HG02840 (cell line): ENCODE data around the gene RPS8.
"Not testable (repeated sequence)": the region's sequence is repeated elsewhere in the genome, so short reads cannot be mapped to it uniquely, and the experiment has no call there.

ENCODE experiments used
- ATAC-seq: cut with Tn5 transposase; IDR thresholded peaks from one replicate; pipeline ENCODE4 v1.9.1; 2021; ENCODE audit warnings: mild to moderate bottlenecking, moderate library complexity, moderate number of reproducible peaks; ENCODE audit not compliant: unreplicated experiment, low FRiP score

The RPS8 gene

GRCh38 chr1:44817771-44818495 is 42.6 kb downstream of the RPS8 start:
- ATAC-seq = no peak

- ATAC-seq = no peak
Measured at GRCh38 chr1:44819196-44819607, 43.9 kb downstream of the RPS8 start.

- peak; percentile 73 for ATAC-seq
Measured at GRCh38 chr1:44819608-44820327, 44.4 kb downstream of the RPS8 start.

GRCh38 chr1:44820328-44821239 is 45.2 kb downstream of the RPS8 start:
- no peak for ATAC-seq

GRCh38 chr1:44821240-44821715 is 45.9 kb downstream of the RPS8 start:
- ATAC-seq = no peak

GRCh38 chr1:44822131-44822701 is 46.9 kb downstream of the RPS8 start:
- ATAC-seq = no peak

- ATAC-seq = no peak
Measured at GRCh38 chr1:44822981-44823451, 47.7 kb downstream of the RPS8 start.

GRCh38 chr1:44824392-44824791 is 49.1 kb downstream of the RPS8 start:
- not testable (repeated sequence) for ATAC-seq

- ATAC-seq = no peak
Measured at GRCh38 chr1:44826375-44827196, 51.2 kb downstream of the RPS8 start.

GRCh38 chr1:44827197-44828002 is 52.1 kb downstream of the RPS8 start:
- no peak for ATAC-seq

- ATAC-seq = no peak
Measured at GRCh38 chr1:44828003-44828651, 52.8 kb downstream of the RPS8 start.
